ENCODE results near the gene GALNTL6. TPM values are rescaled to one million over a fixed set of nuclear protein-coding genes. Genes with fewer than 3 reads are reported as not detected.

GALNTL6 gene
- total and polyA plus RNA-seq, 2 experiments from 2014 or later = 0.38 to 0.40 TPM

DNA sequence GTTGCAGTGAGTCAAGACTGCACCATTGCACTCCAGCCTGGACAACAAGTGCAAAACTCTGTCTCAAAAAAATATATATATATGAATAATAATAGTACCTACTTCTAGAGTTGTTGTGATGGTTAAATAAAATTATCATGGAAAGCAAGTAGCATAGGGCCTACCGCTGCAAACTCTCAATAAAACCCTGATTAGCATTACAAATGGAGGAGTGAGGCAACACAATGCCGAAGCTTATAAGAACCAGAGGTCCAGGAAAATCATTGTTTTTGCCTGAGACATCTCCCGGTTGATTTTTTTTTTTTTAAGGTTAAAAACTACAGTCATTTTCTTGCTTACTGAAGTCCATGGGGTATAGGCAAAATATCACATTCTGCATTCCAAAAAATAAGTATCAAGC lies 1170.4 kb downstream of the GALNTL6 start:
- H3K9me3 Mint-ChIP-seq = peaks cover 21% of the 10 kb centered on the region
- H3K27ac Mint-ChIP-seq = no peak overlapping the region
- peaks cover 28% of the 10 kb centered on the region for H3K4me1 Mint-ChIP-seq
- Histone ChIP-seq H3K27ac (ENCODE audit: low read depth) (no peak overlapping the region), H3K79me2 (replicated peaks; ENCODE audit: insufficient read depth) (no peaks in the 10 kb centered on the region), H3K4me1 (ENCODE audit: insufficient read depth) (peaks cover 27% of the 10 kb centered on the region), H4K20me1 (replicated peaks; ENCODE audit: insufficient read depth) (no peaks in the 10 kb centered on the region), H3F3A (replicated peaks; ENCODE audit: low read depth) (no peaks in the 10 kb centered on the region), H2AFZ (no peak overlapping the region), H3K9me2 (ENCODE audit: insufficient read depth) (0 out of 2 replicates have a peak, but pooled peaks cover 3% of the 10 kb centered on the region), H3K27me3 (ENCODE audit: insufficient read depth) (no peaks in the 10 kb centered on the region), H3K4me2 (no peak overlapping the region), H3K36me3 (ENCODE audit: insufficient read depth) (no peaks in the 10 kb centered on the region), H3K4me3 (no peak overlapping the region)
- H3K27me3 Mint-ChIP-seq (ENCODE audit: insufficient read depth, low read depth, poor library complexity) = no peaks in the 10 kb centered on the region
- TF ChIP-seq JUNB (IDR thresholded peaks at IDR 0.05; ENCODE audit: unreplicated experiment) (no peak), REST (IDR thresholded peaks at IDR 0.05; ENCODE audit: unreplicated experiment) (no peak)
- ATAC-seq (no peak; the same call in 2 of the 3 replicates), DNase-seq (ENCODE audit: low spot score) (peak; percentile 33)
- peaks cover 16% of the 10 kb centered on the region for H3K36me3 Mint-ChIP-seq (ENCODE audit: low read depth)
- no peak overlapping the region for H3K4me3 Mint-ChIP-seq

DNA sequence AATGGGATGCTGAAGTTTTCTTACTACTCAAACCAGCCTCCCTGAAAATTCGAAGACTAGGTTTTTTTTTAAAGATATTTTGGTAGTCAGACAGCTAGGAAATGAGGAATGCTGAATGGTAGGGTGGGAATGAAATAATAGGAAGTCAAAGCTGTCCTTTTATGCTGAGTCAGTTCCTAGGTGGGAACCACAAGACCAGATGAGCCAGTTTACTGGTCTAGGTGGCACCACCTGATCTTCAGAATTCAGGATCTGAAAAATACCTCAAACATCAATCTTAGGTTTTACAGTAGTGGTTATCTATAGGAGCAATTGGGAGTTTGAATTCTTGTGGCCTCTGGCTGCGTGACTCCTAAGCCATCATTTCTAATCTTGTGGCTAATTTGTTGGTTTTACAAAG lies 1172.3 kb downstream of the GALNTL6 start:
- Mint-ChIP-seq H3K36me3 (ENCODE audit: low read depth) (peaks cover 19% of the 10 kb centered on the region), H3K4me3 (no peak overlapping the region), H3K4me1 (peaks cover 28% of the 10 kb centered on the region), H3K9me3 (peaks cover 27% of the 10 kb centered on the region), H3K27me3 (ENCODE audit: insufficient read depth, low read depth, poor library complexity) (no peaks in the 10 kb centered on the region), H3K27ac (peak overlapping the region; percentile 50; the same call in 1 of the 2 replicates)
- Histone ChIP-seq H3K4me1 (ENCODE audit: insufficient read depth) (peaks cover 27% of the 10 kb centered on the region), H3K36me3 (ENCODE audit: insufficient read depth) (no peaks in the 10 kb centered on the region), H3K79me2 (replicated peaks; ENCODE audit: insufficient read depth) (no peaks in the 10 kb centered on the region), H3K27me3 (ENCODE audit: insufficient read depth) (no peaks in the 10 kb centered on the region), H3K9me2 (ENCODE audit: insufficient read depth) (no peaks in the 10 kb centered on the region), H4K20me1 (replicated peaks; ENCODE audit: insufficient read depth) (no peaks in the 10 kb centered on the region), H3K27ac (ENCODE audit: low read depth) (no peak overlapping the region), H2AFZ (no peak overlapping the region), H3K4me3 (no peak overlapping the region), H3K4me2 (peak overlapping the region; percentile 44), H3F3A (replicated peaks; ENCODE audit: low read depth) (no peaks in the 10 kb centered on the region)
- DNase-seq (ENCODE audit: low spot score) (no peak), ATAC-seq (no peak)
- TF ChIP-seq NANOG (IDR thresholded peaks at IDR 0.05; ENCODE audit: borderline replicate concordance) (no peak), ZNF331 (CRISPR knock-in tag; IDR thresholded peaks at IDR 0.05; ENCODE audit: low read depth) (no peak)

DNA sequence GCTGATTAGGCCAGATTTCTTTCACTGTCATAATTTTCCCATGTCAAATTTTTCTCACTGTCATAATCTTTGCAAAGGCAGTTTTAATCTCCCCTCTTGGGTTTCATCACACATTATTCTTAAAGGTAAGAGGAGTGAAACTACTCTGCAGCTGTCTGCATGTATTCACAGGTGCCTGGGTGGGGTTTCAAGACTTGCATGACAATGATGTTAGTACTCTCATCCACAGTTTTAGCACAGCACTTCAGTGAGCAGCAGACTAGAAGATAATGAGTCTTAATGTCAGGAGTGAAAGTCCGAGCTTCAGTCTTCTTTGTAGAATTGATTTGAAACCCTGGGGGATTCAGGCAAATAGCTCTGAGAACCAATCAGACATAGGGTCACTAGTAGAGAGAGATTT lies 1172.9 kb downstream of the GALNTL6 start:
- no peaks in the 10 kb centered on the region for H3K79me2 ChIP-seq (replicated peaks; ENCODE audit: insufficient read depth)
- peak overlapping the region; percentile 44 for H3K4me2 ChIP-seq
- no peaks in the 10 kb centered on the region for H3K9me2 ChIP-seq (ENCODE audit: insufficient read depth)
- H3K36me3 ChIP-seq (ENCODE audit: insufficient read depth) = no peaks in the 10 kb centered on the region
- peaks cover 19% of the 10 kb centered on the region for H3K36me3 Mint-ChIP-seq (ENCODE audit: low read depth)
- no peaks in the 10 kb centered on the region for H3F3A ChIP-seq (replicated peaks; ENCODE audit: low read depth)
- TF ChIP-seq POLR2AphosphoS5 (IDR thresholded peaks at IDR 0.05; ENCODE audit: low read depth) (no peak), EZH2 (IDR thresholded peaks at IDR 0.05; ENCODE audit: low read depth, unreplicated experiment) (no peak)
- no peak overlapping the region; the same call in 1 of the 2 replicates for H3K27ac Mint-ChIP-seq
- no peaks in the 10 kb centered on the region for H3K27me3 Mint-ChIP-seq (ENCODE audit: insufficient read depth, low read depth, poor library complexity)
- H2AFZ ChIP-seq = 0 out of 2 replicates have a peak overlapping the region, but pooled peaks have one; percentile 31
- H3K4me3 Mint-ChIP-seq = no peak overlapping the region
- ATAC-seq (peak; percentile 66), DNase-seq (ENCODE audit: low spot score) (peak; percentile 40)
- H3K4me3 ChIP-seq = 0 out of 2 replicates have a peak overlapping the region, but pooled peaks have one; percentile 7
- peak overlapping the region; percentile 32; the same call in 1 of the 2 replicates for H3K27ac ChIP-seq (ENCODE audit: low read depth)
- no peaks in the 10 kb centered on the region for H4K20me1 ChIP-seq (replicated peaks; ENCODE audit: insufficient read depth)
- H3K9me3 Mint-ChIP-seq = peaks cover 27% of the 10 kb centered on the region
- H3K4me1 Mint-ChIP-seq = peaks cover 28% of the 10 kb centered on the region
- H3K27me3 ChIP-seq (ENCODE audit: insufficient read depth) = no peaks in the 10 kb centered on the region
- peaks cover 27% of the 10 kb centered on the region for H3K4me1 ChIP-seq (ENCODE audit: insufficient read depth)
